H1 (cell line): ENCODE data around the gene CDKL5. TPM values are rescaled to one million over a fixed set of nuclear protein-coding genes. Genes with fewer than 3 reads are reported as not detected.

Experiments used
- CTCF ChIA-PET: fragments of 300-600 bp; sonication (Branson Sonifier 250); formaldehyde crosslinking; loops from one replicate; lab custom pipeline; 2021; ENCODE audit not compliant: partially characterized antibody; lab: Charles Lee
- POLR2A ChIA-PET: fragments of 300-600 bp; sonication (Branson Sonifier 250); formaldehyde crosslinking; loops from one replicate; lab custom pipeline; 2021; ENCODE audit warnings: inconsistent platforms; ENCODE audit not compliant: partially characterized antibody; lab: Charles Lee
- DNase-seq, 2 experiments: peaks; one replicate each; pipeline versions ENCODE4 v3.0.0 to v3.0.0-alpha.2; 2010 to 2022; ENCODE audit warnings: low spot score in 2 of 2, low read depth in 1 of 2, mixed read lengths in 1 of 2
- FAIRE-seq: peaks from 2 replicates; lab custom pipeline; 2011; peaks lifted over from hg19 to GRCh38; lab: Jason Lieb, UNC
- H2AFZ ChIP-seq: 2 replicates; pipeline ENCODE4 v1.8.1; 2012; ENCODE audit warnings: low read length, inconsistent platforms
- H2AK5ac ChIP-seq: 2 replicates; pipeline ENCODE4 v1.6.1; 2013; ENCODE audit warnings: low read depth, low read length
- H2BK120ac ChIP-seq: replicated peaks from 2 replicates; pipeline ENCODE3; 2013; ENCODE audit warnings: low read depth, low read length, inconsistent platforms
- H2BK12ac ChIP-seq: 2 replicates; pipeline ENCODE4 v1.6.1; 2013; ENCODE audit warnings: low read depth, low read length
- H2BK15ac ChIP-seq: 2 replicates; pipeline ENCODE4 v1.6.1; 2013; ENCODE audit warnings: low read length
- H2BK20ac ChIP-seq: 2 replicates; pipeline ENCODE4 v1.6.1; 2013; ENCODE audit warnings: low read length
- H2BK5ac ChIP-seq: 2 replicates; pipeline ENCODE4 v1.6.1; 2013; ENCODE audit warnings: low read depth, low read length
- H3K14ac ChIP-seq: 2 replicates; pipeline ENCODE4 v1.6.1; 2013; ENCODE audit warnings: inconsistent platforms; ENCODE audit not compliant: insufficient read length
- H3K18ac ChIP-seq: 2 replicates; pipeline ENCODE4 v1.6.1; 2013; ENCODE audit warnings: low read length; ENCODE audit errors: extremely low read depth
- H3K23ac ChIP-seq: 2 replicates; pipeline ENCODE4 v1.6.1; 2013; ENCODE audit warnings: inconsistent platforms; ENCODE audit not compliant: insufficient read length
- H3K23me2 ChIP-seq: 2 replicates; pipeline ENCODE4 v1.6.1; 2013; ENCODE audit warnings: low read depth, low read length
- H3K27ac ChIP-seq: 2 replicates; pipeline ENCODE4 v1.6.1; 2011; ENCODE audit warnings: low read depth, low read length, inconsistent platforms
- H3K27me3 ChIP-seq, 4 experiments: replicated peaks in 1 of 4; 1 replicate in 1 of 4; 2 replicates in 3 of 4; pipeline versions ENCODE4 v1.6.1 to v1.8.1; 2011 to 2013; ENCODE audit warnings: low read length in 3 of 4, mild to moderate bottlenecking in 3 of 4, inconsistent platforms in 2 of 4, mixed read lengths in 2 of 4, moderate library complexity in 1 of 4; ENCODE audit not compliant: control insufficient read depth in 3 of 4, insufficient read depth in 3 of 4; ENCODE audit errors: extremely low read depth in 1 of 4
- H3K36me3 ChIP-seq, 4 experiments: 2 replicates each; pipeline versions ENCODE4 v1.6.1 to v1.8.1; 2011 to 2013; ENCODE audit warnings: mild to moderate bottlenecking in 4 of 4, low read length in 3 of 4, moderate library complexity in 2 of 4, control low read depth in 1 of 4, inconsistent platforms in 1 of 4; ENCODE audit not compliant: insufficient read depth in 4 of 4, control insufficient read depth in 2 of 4
- H3K4ac ChIP-seq: replicated peaks from 2 replicates; pipeline ENCODE3; 2013; ENCODE audit warnings: low read length, low read depth, mixed read lengths, inconsistent platforms; ENCODE audit not compliant: insufficient read length
- H3K4me1 ChIP-seq, 4 experiments: replicated peaks in 1 of 4; 1 replicate in 1 of 4; 2 replicates in 3 of 4; pipeline versions ENCODE4 v1.6.1 to v1.8.1; 2011 to 2013; ENCODE audit warnings: low read length in 3 of 4, inconsistent platforms in 2 of 4, mixed read lengths in 1 of 4; ENCODE audit not compliant: insufficient read depth in 4 of 4, control insufficient read depth in 3 of 4
- H3K4me2 ChIP-seq, 2 experiments: 2 replicates each; pipeline versions ENCODE4 v1.6.1 to v1.8.1; 2011 to 2013; ENCODE audit warnings: low read depth in 2 of 2, low read length in 2 of 2, control low read depth in 1 of 2, inconsistent platforms in 1 of 2, mild to moderate bottlenecking in 1 of 2; ENCODE audit not compliant: insufficient read depth in 1 of 2
- H3K4me3 ChIP-seq, 4 experiments: fragments of 200-600, 300-600 bp in 1 of 4; sonication (generic), shearing (Covaris generic), sonication (Bioruptor Twin) in 1 of 4; 2 replicates each; pipeline versions ENCODE4 v1.5.1 to v1.8.1; 2011 to 2016; ENCODE audit warnings: low read length in 4 of 4, low read depth in 3 of 4, control low read depth in 2 of 4, inconsistent platforms in 2 of 4, mild to moderate bottlenecking in 2 of 4, mixed read lengths in 1 of 4, moderate library complexity in 1 of 4; ENCODE audit not compliant: insufficient read depth in 2 of 4; ENCODE audit errors: extremely low read depth in 1 of 4
- H3K56ac ChIP-seq: replicated peaks from 2 replicates; pipeline ENCODE3; 2013; ENCODE audit warnings: low read depth, mild to moderate bottlenecking, mixed read lengths, low read length, inconsistent platforms; ENCODE audit not compliant: insufficient read length
- H3K79me1 ChIP-seq: 2 replicates; pipeline ENCODE4 v1.6.1; 2013; ENCODE audit warnings: low read depth, low read length, control low read depth
- H3K79me2 ChIP-seq, 2 experiments: 2 replicates each; pipeline versions ENCODE4 v1.6.1 to v1.8.1; 2012 to 2013; ENCODE audit warnings: low read length in 2 of 2, mild to moderate bottlenecking in 2 of 2, inconsistent platforms in 1 of 2; ENCODE audit not compliant: insufficient read depth in 2 of 2, control insufficient read depth in 1 of 2
- H3K9ac ChIP-seq, 4 experiments: replicated peaks in 1 of 4; 1 replicate in 1 of 4; 2 replicates in 3 of 4; pipeline versions ENCODE4 v1.6.1 to v1.8.1; 2011 to 2013; ENCODE audit warnings: low read depth in 3 of 4, low read length in 3 of 4, control low read depth in 2 of 4, mild to moderate bottlenecking in 2 of 4, moderate library complexity in 2 of 4, inconsistent platforms in 1 of 4; ENCODE audit errors: extremely low read depth in 1 of 4
- H3K9me3 ChIP-seq, 2 experiments: 2 replicates each; pipeline versions ENCODE4 v1.6.1 to v1.8.1; 2012 to 2013; ENCODE audit warnings: mild to moderate bottlenecking in 2 of 2, moderate library complexity in 2 of 2, control low read depth in 1 of 2, inconsistent platforms in 1 of 2, low read depth in 1 of 2, low read length in 1 of 2, mixed read lengths in 1 of 2; ENCODE audit not compliant: insufficient read depth in 2 of 2
- H4K20me1 ChIP-seq, 2 experiments: replicated peaks in 1 of 2; 2 replicates each; pipeline versions ENCODE3 to v1.8.1; 2011 to 2013; ENCODE audit warnings: inconsistent platforms in 2 of 2, low read length in 2 of 2, mild to moderate bottlenecking in 1 of 2; ENCODE audit not compliant: insufficient read depth in 2 of 2, control insufficient read depth in 1 of 2
- H4K5ac ChIP-seq: 2 replicates; pipeline ENCODE4 v1.6.1; 2013; ENCODE audit warnings: low read length, low read depth, mixed read lengths, inconsistent platforms; ENCODE audit not compliant: insufficient read length
- H4K8ac ChIP-seq: 2 replicates; pipeline ENCODE4 v1.8.0; 2013; ENCODE audit warnings: mild to moderate bottlenecking, moderate library complexity, low read length, inconsistent platforms; ENCODE audit not compliant: insufficient read depth; ENCODE audit errors: extremely low read depth
- H4K91ac ChIP-seq: replicated peaks from 2 replicates; pipeline ENCODE3; 2013; ENCODE audit warnings: low read length, mixed read lengths, inconsistent platforms; ENCODE audit not compliant: insufficient read length
- CEBPB ChIP-seq: IDR thresholded peaks from 2 replicates; pipeline ENCODE4 v1.6.1; 2012; ENCODE audit warnings: low read depth, low read length
- JUN ChIP-seq: IDR thresholded peaks from 2 replicates; pipeline ENCODE4 v1.6.1; 2011; ENCODE audit warnings: low read depth, mild to moderate bottlenecking, improper control_type of control experiment, low read length
- SAP30 ChIP-seq: fragments of 300-600 bp; sonication (generic); IDR thresholded peaks from 2 replicates; pipeline ENCODE4 v1.7.1; 2012; ENCODE audit warnings: low read length, moderate library complexity, mild to moderate bottlenecking, inconsistent platforms; ENCODE audit not compliant: insufficient read depth, insufficient replicate concordance
- polyA plus RNA-seq, 7 experiments: library from polyadenylated mRNA; depleted of rRNA in 3 of 7; stranded (reverse) in 5 of 7; unstranded in 2 of 7; fragments of >200 nt in 5 of 7; fragments of 200-250 nt in 2 of 7; gene quantifications; 1 replicate in 5 of 7; 2 replicates in 1 of 7; 4 replicates in 1 of 7; pipeline versions ENCODE4 v1.2.1 to v1.2.3, GENCODE V29; 2011 to 2013; ENCODE audit warnings: missing spikeins in 2 of 7, mixed read lengths in 2 of 7
- total RNA-seq: library from RNA; stranded (reverse); fragmentation: NEBNext Ultra II Directional; extraction: Animal tissue kit (Norgen Biotek cat#: 25700); gene quantifications from 2 replicates; pipeline ENCODE4 v1.2.1, GENCODE V29; 2021

Gene CDKL5
- total and polyA plus RNA-seq, 2 of the 8 experiments (the other 6 are each of a cell fraction or from before 2014, with no cell fraction given) = 5.5 to 15.6 TPM

DNA sequence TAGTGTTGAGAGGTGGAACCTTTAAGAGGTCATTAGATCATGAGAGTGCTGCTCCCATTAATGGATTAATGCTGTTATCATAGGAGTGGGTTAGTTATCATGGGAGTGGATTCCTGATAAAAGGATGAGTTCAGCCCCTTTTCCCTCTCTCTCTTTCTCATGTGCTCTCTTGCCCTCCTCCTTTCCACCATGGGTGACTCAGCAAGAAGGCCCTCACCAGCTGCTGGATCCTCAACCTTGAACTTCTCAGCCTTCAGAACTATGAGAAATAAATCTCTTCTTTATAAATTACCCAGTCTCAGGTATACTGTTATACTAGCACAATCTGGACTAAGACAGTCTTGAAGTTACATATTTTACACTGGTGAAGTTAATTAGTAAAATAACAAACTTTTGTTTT lies 10.0 kb upstream of the CDKL5 start:
- H2AK5ac ChIP-seq = no peak overlapping the region
- no peak for FAIRE-seq
- TF ChIP-seq CEBPB (no peak), JUN (no peak), SAP30 (no peak)

More for the DNA sequence above, 10.0 kb upstream of the CDKL5 start:
- no peak overlapping the region for H4K91ac ChIP-seq
- no peak overlapping the region for H2BK12ac ChIP-seq
- no peaks in the 10 kb centered on the region for H3K4me1 ChIP-seq
- no peak overlapping the region for H4K5ac ChIP-seq
- no peak overlapping the region for H2BK5ac ChIP-seq
- POLR2A ChIA-PET = no interaction called here
- H3K9me3 ChIP-seq = no peaks in the 10 kb centered on the region
- H3K18ac ChIP-seq = no peak overlapping the region
- H3K4me2 ChIP-seq = no peak overlapping the region
- no peaks in the 10 kb centered on the region for H3K79me2 ChIP-seq
- H3K23me2 ChIP-seq = no peaks in the 10 kb centered on the region
- no peaks in the 10 kb centered on the region for H4K20me1 ChIP-seq
- no peak overlapping the region for H3K23ac ChIP-seq
- no peak overlapping the region for H2BK20ac ChIP-seq
- CTCF ChIA-PET = no interaction called here
- H3K36me3 ChIP-seq = no peaks in the 10 kb centered on the region
- no peak overlapping the region for H3K27ac ChIP-seq
- no peak overlapping the region for H2BK15ac ChIP-seq
- H2BK120ac ChIP-seq = no peak overlapping the region
- no peak overlapping the region for H3K4me3 ChIP-seq
- H4K8ac ChIP-seq = no peak overlapping the region
- H3K56ac ChIP-seq = no peak overlapping the region
- DNase-seq = no peak
- H3K79me1 ChIP-seq = no peaks in the 10 kb centered on the region
- no peak overlapping the region for H3K9ac ChIP-seq
- H3K14ac ChIP-seq = no peak overlapping the region
- no peak overlapping the region for H3K4ac ChIP-seq
- H3K27me3 ChIP-seq = no peaks in the 10 kb centered on the region
- no peak overlapping the region for H2AFZ ChIP-seq
